ENCODE results near the gene RANBP3L.
"Not testable (repeated sequence)": the region's sequence is repeated elsewhere in the genome, so short reads cannot be mapped to it uniquely, and the experiment has no call there.

The RANBP3L gene, protein sequence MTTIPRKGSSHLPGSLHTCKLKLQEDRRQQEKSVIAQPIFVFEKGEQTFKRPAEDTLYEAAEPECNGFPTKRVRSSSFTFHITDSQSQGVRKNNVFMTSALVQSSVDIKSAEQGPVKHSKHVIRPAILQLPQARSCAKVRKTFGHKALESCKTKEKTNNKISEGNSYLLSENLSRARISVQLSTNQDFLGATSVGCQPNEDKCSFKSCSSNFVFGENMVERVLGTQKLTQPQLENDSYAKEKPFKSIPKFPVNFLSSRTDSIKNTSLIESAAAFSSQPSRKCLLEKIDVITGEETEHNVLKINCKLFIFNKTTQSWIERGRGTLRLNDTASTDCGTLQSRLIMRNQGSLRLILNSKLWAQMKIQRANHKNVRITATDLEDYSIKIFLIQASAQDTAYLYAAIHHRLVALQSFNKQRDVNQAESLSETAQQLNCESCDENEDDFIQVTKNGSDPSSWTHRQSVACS

DNA sequence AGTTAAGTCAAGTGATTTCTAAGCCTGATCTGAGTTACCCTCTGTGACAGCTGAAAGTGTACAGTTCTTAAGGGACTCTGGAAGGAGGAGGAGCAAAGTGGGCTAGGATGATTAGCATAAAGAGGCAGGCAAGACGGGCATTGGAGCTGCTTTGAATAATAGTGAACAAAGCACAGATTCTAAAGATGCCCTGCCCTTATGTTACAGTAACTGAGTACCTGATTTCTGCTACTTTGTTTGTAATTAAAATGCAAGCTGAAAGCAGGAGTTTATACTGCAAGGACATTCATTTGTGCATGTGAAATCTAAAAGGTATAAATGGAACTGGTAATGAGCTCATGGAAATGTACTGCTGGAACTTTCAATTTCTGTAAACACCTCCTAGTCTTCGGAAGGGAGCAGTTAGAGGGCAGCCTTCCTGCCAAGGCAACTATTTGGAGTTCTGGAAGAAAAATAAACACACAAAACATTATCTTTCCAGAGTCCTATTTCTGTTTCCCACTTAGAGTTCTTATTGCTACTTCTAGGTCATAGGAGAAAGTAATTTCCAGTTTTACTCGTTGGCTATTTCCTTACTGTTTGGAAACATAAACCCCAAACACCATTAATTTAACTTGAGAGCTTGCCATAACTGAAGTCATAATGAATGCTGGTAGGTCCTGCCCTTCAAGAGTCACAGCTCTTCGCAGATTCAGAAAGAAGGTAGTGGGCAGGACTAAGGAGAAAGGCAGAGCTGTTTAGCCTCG lies at the start of gene RANBP3L:
Gene RANBP3L (minus strand): TSS at position 45 of the 746 bp plus-strand sequence. CDS start 486 bp downstream, outside the sequence.
- DNase-seq (ENCODE audit: low spot score) = peak; percentile 29

DNA sequence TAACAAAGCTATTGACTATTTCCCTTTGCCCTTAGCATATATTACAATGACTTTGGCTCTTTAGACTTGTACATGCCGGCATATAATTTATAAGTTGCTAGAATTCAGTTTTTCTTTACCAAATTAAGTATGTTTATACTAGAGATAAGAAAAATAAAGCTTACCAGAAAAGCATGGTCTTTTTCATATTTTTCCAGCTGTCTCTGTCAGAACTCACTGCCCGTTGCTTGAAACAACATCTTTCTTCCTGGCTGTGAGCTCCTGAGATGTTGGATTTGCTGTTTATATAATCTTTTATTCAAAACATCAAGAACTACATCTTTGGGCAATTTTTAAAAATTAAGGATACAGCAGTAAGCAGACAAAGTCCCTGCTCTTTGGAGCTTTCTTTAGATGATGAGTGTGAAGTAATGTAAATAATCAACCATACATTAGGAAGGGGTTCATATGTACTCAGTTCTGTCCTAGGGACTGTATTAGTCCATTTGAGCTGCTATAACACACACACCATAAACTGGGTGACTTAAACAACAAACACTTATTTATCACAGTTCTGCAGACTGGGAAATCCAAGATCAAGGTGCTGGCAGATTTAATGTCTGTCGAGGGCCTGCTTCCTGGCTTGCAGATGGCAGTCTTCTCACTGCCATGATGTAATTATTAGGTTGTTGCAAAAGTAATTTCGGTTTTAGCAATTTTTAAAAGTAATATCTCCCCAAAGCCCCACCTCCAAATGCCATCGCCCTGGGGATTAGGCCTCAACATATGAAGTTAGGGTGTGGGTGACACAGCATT lies 45.4 kb upstream of the RANBP3L start:
- no peak for DNase-seq (ENCODE audit: low spot score)

DNA sequence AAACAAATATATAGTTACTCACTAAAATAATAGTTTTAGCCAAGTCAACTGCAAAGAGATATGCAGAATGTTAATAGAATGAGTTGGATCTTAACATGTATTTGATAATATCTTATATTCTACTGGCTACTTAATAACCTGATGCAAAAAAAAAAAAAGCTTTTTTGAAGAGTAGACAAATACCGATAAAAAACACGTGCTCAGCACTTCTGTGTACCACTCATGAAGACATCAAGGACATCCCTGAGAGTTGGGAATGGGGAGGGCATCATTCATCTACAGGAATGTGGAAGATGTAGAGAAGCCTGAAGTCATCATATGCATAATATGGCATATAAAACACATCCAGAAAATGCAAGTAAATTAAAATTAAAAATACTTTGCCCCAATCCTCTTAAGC lies 43.2 kb upstream of the RANBP3L start:
- DNase-seq (ENCODE audit: low spot score) = no peak

DNA sequence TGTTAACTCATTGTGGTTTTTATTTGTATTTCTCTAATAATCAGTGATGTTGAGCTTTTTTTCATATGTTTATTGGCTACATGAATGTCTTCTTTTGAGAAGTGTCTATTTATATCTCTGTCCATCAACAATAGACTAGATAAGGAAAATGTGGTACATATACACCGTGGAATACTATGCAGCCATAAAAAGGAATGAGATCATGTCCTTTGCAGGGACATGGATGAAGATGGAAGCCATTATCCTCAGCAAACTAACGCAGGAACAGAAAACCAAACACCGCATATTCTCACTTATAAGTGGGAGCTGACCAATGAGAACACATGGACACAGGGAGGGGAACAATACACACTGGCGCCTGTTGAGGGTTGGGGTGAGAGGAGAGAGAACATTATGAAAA lies 40.0 kb upstream of the RANBP3L start:
- DNase-seq (ENCODE audit: low spot score) = not testable (repeated sequence)

DNA sequence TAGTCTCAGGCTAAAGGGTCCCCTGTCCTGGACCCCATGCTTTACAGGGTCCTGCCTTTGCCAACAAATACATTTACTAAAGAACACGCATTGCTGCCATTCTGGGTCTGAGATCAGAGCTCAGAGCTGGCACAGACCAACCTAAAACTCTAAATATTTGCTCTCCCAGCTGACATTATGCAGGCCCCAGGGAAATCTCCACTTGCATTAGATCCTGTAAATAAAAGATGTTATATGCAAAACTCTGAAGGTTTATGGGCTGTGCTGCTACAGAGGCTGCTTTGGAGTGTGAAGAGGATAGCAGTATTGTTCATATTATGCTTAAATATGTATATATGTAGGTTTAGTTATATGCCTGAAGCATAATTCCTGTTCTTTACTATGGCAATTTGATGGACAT lies 35.9 kb upstream of the RANBP3L start:
- no peak for DNase-seq (ENCODE audit: low spot score)

DNA sequence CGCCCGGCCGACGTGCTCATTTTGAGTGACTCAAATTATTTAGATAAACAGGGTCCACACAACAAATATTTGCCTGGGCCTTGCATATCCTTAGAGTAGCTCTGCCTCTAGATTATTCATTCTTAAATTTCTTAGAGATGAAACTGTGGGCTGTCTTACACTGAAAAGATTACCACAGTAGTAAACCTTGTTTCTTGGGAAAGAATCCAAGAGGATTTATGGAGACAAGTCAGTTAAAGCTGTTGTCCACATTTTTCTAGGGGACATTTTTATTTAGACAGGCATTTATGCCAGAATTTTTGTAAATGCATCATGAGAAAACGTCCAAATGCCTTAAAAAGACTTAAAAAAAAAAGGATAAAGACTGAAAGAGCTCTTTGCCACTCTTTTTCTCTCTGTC lies 32.6 kb upstream of the RANBP3L start:
- DNase-seq (ENCODE audit: low spot score) = no peak

DNA sequence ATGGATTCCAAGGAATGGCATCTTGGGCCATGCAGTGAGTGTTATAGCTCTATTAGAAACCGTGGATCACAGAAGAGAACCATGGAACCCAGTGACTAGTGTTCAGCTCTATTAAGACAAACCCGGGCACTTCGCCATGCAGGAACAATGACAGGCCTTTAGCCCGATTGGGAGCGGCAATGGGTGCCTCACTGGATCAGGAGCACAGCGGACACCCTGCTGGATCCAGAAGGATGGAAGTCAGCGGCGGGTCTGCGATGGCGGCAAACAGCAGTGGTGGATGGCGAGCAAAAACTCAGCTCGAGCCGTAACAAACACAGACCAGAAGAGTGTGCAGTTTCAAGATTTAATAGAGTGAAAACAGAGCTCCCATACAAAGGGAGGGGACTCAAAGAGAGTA lies 31.0 kb upstream of the RANBP3L start:
- DNase-seq (ENCODE audit: low spot score) = not testable (repeated sequence)

DNA sequence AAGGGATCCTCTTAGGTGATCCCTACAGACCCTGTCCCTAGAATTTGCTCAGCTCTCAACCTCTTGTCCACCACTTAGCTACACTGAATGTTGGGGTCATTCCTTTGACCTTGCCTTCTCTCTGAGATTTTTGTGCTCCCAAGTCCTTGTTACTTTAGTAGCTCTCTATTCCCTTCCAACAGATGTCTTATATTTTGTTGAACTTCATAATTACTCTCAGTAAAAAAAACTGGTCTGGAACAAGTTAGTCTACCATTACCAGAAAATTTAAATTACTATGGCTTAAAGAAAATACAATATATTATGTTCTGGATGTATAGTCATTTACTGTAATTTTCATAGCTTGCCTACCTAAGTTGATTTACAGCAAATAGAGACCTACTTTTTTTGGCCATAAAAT lies 23.5 kb upstream of the RANBP3L start:
- DNase-seq (ENCODE audit: low spot score) = no peak

DNA sequence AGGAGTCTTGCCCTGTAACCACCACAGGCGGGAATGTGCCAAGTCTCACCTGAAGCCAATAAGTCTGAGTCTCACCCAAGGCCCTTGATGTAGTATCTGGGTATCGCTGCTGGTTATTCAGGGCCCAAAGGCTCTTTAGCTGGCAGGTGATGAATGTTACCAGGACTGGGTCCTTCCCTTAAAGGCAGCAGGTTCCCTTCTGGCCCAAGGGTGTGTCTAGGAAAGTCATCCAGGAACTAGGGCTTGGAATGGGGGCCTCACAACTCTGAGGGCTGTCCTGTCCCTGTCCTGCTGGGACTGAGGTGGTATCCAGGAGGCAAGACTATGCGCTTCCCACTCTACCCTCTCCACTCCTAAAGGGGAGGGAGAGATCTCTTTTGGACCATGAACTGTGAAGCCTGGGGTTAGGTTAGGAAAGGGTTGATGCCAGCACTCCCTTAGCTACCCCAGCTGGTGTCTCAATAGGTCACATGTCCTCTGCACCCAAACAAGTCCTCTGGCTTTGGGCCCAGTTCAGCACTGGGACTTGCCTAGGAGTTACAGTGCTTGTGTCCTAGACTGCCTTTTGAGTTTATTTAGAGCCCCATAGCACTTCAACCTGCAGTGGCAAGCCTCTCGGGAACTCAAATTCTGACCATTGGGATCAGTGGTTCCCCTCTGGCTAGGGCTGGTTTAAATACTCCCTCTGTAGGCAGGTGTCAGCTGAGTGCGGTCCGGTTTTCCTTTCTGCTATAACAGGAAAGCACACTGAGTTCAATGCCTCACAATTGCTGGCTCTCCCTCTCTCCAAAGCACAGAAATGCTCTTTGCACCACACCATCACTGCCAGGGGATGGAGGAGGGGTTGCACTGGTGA lies 22.5 kb upstream of the RANBP3L start:
- DNase-seq (ENCODE audit: low spot score) = no peak

DNA sequence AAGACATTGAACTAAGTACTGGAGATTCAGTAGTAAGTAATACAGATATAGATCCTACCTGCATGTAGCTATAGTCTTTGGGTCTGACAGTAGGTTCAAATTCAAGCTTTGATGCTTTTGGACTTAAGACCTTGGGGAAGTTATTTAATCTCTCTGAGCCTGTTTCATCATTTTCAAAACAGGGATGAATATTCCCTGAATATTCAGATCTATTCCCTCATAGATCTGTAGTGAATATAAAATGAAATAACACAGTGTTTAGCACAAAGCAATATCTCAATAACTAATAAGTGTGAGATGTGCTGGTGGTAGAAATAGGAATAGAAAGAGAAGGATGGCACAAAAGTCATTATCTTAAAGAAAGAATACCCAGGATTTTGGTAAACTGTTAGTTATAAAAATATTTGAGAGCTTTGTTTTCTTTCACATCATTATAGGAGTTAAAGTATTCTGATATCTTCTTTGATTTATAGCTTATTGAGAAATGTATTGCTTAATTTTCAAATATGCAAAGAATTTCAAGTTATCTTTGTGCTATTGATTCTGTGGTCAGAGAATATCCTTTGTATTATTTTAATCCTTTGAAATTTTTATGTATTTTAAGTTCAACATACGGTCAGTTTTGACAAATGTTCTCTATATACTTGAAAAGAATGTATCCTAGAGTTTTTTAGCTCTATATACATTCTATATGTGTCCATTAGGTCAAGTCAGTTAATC lies 11.4 kb upstream of the RANBP3L start:
- no peak for DNase-seq (ENCODE audit: low spot score)

DNA sequence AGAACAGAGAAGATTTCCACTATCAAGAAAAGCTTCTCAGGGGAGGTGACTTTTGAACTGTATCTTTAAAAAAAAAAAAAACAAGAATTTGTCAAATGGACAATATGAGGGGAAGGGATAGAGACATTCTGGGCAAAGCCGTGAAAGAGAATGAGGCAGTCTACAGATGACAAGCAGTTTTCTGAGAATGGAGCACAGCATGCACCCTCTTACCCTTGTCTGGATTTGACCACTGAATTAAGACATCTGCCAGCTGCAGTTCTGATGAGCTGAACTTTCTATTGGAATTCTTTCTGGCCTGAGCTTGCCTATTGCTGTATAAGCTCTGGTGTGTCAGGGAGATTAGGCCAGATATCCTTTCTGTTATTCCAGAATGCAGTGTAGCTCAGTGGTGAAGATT lies 10.3 kb upstream of the RANBP3L start:
- no peak for DNase-seq (ENCODE audit: low spot score)

DNA sequence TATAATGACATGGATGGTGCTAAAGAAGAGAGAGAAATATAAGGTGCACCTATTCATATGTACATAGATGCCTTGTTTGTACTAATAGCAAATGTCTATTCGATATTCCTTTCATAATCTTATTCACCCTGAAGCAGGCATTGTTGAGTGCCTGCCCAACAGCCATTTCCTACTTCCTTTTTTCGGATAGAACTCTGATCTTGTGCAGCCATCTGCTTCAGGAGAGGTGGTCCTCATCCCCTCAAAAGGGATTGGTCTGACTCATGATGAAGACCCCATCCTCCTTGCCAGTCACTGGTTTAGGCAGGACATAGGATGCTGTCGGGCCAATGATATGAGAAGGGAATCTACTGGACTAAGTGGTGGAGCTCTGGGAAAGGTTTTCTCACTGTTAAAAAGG lies 8.4 kb upstream of the RANBP3L start:
- DNase-seq (ENCODE audit: low spot score) = no peak

DNA sequence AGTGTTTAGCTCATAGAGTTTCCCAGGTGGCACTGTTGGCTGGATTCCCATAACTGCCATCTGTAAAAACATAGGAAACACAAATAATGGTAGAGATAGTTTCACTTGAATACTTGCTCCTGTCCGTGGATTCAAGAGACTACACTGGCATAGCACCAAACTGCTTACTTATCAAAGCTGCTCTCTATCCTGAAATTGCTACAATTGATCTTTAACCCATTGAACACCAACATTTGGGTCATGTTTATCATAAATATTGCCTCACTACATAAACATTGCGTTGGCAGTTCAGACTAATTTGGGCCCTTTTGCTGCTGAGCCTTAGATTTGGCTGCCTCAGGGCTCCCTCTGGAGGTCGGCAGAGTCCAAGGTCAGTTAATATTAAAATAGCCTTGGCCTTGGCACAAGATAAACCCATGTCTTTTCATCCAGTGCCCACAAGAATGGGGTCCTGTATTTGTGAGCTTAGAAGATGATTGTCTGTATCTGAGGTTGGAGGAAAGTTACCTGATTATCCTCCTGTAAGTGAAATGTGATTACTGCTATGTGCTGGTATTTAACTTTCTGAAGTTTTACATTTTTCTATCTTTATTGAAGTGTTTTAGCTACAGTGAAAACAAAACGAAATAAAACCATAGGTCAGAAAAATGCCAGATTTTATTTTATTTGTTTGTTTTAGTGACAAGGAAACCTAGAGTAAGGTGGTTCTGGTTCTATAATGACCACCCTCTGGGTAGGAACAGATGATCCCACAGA lies 4.0 kb upstream of the RANBP3L start:
- DNase-seq (ENCODE audit: low spot score) = peak; percentile 73

DNA sequence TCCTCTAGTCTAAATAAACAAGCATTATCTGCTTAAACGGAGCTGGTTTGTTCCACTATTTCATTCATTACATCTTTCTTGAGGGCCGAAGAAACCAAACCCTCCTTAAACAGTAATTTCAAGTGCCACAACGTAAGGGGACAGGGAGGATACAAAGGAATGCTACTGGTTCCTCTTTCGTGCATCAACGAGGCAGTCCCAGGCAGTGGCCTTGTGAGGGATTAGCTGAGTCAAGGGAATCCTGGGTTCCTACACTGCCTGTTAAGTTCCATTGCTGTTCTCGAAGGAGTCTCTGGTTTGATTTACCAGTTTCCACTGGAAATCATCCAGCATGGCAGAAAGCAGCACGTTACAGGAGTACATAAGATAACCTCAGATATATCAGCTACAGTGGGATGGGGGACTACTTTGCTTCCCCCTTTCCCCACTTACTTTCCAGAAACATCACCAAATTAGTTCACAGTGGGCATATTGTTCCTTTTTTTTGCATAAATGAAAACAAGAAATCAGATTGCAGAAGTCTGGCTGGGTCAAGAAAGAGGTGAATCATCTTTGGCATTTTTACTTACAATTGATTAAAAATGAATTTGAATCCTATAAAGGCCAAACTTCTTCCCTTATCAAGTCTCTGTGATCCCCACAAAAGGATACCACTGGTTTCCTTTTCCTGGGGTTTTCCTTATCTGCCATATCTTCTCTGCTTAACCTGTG lies 2.5 kb upstream of the RANBP3L start:
- no peak for DNase-seq (ENCODE audit: low spot score)

DNA sequence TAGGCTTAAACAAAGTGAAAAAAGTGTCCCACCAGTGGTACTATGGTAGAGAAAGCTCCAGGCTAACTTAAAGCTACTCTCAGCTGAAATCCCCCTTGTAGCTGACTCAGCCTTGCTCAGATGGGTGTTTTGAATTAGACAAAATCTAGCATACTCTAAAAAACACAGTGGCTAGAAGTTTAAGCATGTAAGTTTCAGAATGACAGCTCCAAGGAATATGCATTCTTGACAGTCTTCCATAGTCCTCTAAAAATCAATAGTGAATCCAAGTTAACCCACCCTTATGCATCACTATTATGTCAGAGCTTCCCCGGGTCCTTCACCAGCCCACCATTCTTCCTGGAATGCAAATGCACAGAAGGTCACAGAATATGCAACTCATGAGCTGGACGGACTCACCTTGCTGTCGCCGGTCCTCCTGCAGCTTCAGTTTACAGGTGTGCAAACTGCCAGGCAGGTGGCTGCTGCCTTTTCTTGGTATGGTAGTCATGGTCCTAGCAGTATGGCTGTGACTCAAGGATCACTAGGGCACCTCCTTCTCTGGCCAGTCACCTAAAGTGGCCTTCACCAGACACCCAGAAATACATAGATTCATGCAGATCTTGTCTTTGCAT lies 668 bp downstream of the RANBP3L start:
- DNase-seq (ENCODE audit: low spot score) = no peak

DNA sequence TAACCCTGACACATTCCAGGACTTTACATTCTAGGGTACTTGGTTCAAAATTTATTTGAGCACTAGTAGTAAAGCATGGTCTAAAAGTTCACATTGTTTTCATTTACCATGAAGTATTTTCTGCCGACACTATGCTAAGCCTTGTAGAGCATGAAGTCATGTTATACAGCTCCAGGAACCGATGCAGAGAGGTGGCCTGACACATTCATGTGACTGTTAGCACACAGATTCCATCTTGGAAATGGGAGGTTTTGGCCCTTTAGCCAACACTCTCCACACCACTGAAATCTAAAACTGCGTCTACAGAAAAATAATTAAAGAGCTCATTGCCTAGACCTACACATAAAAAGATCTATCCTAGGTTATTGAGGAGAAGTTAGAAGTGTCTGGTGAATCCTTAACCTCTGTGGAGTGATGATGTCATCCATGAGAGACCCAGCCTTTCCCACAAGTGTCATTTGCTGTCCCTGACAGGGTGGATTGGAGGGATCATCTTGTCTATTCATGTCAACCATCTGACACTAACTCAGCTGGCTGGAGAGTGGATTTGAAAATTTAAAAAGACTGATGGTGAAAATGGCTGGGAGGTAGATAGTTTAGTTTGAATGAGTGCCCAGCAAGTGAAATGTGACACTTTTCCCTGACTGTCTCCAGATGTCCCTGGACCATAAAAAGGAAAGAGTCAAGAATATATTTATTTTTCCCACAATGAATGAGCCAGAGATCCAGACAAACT lies 1.3 kb downstream of the RANBP3L start:
- no peak for DNase-seq (ENCODE audit: low spot score)

DNA sequence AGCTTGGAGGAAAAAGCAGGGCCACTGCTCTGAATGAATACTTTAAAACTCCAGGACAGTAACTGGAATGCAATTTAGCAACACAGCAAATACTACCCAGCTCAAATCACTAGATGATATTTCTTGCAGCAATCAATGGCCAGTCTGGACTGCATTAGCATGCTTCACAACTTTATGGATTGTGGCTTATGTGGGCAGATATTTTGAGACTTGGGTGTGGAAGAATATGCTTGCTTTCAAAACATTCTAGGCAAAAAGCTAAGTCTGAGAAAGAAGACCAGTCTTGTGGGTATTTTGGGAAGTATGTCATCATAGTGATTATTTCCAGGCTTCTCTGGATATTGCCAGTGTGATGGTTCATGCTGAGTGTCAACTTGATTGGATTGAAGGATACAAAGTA lies 3.1 kb downstream of the RANBP3L start:
- DNase-seq (ENCODE audit: low spot score) = no peak

DNA sequence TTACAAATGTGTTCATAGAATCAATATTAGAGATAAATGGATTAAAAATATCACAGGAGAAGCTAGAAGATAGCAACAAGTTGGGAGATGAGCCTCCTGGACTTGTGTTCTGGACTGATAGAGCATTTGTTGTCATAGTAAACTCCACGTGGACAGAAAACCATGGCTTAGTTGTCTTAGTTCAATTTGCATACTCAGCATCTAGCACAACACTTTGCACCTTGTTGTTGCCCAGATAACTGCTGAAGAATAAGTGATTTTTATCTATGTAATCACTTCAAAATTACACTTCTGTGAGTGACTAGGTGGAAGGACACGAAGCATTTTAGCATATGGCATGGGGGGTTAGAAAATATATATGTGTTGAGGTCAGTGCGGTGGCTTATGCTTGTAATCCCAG lies 4.0 kb downstream of the RANBP3L start:
- DNase-seq (ENCODE audit: low spot score) = no peak
